ENCODE data around the gene OR2AT4.
"Not testable (repeated sequence)": the region's sequence is repeated elsewhere in the genome, so short reads cannot be mapped to it uniquely, and the experiment has no call there.

OR2AT4 gene

DNA sequence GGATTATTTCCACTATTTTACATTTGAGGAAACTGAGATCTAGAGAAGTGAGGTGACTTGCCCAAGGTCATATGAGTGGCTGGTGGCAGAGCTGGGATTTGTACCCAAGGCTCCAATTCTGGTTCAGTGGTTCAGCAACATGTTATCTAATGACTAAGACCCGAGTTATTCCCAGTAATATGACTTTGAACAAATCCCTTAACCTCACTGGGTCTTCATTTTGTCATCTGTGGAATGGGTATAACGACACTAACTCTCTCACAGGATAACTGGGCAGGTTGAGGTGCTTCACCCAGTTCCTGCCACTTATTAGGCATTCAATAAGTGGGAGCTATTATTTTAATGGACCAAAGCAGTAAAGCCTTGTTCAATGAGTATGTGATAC is 489 bp upstream of the OR2AT4 start:
- Histone ChIP-seq H2AFZ (ENCODE audit: low read length) (no peak overlapping the region), H3K4me3 (ENCODE audit: low read length) (no peak overlapping the region), H3K9ac (ENCODE audit: low read length) (no peak overlapping the region), H3K79me2 (ENCODE audit: low read length) (no peaks in the 10 kb centered on the region), H3K27ac (ENCODE audit: low read length) (no peak overlapping the region), H4K20me1 (ENCODE audit: insufficient read depth, low read length) (no peaks in the 10 kb centered on the region), H3F3A (ENCODE audit: insufficient read depth, low read length) (0 out of 2 replicates have a peak, but pooled peaks cover 5% of the 10 kb centered on the region), H3K4me2 (ENCODE audit: low read depth, low read length) (no peak overlapping the region), H3K36me3 (replicated peaks; ENCODE audit: insufficient read depth, low read length) (no peaks in the 10 kb centered on the region), H3K9me2 (replicated peaks; ENCODE audit: insufficient read depth, low read length) (no peaks in the 10 kb centered on the region), H3K27me3 (replicated peaks; ENCODE audit: insufficient read depth, low read length) (no peaks in the 10 kb centered on the region), H3K4me1 (ENCODE audit: low read length) (no peaks in the 10 kb centered on the region; the same call in 1 of the 2 replicates), H3K9me3 (replicated peaks; ENCODE audit: insufficient read depth, low read length) (no peaks in the 10 kb centered on the region)
- no peak for TF ChIP-seq CTCF (IDR thresholded peaks at IDR 0.05; ENCODE audit: low read length)
- no peak for TF ChIP-seq EZH2phosphoT487 (IDR thresholded peaks at IDR 0.05; ENCODE audit: low read length)
- TF ChIP-seq EZH2 (optimal IDR thresholded peaks at IDR 0.05; ENCODE audit: low read depth, low read length), result no peak
- no peak for DNase-seq

DNA sequence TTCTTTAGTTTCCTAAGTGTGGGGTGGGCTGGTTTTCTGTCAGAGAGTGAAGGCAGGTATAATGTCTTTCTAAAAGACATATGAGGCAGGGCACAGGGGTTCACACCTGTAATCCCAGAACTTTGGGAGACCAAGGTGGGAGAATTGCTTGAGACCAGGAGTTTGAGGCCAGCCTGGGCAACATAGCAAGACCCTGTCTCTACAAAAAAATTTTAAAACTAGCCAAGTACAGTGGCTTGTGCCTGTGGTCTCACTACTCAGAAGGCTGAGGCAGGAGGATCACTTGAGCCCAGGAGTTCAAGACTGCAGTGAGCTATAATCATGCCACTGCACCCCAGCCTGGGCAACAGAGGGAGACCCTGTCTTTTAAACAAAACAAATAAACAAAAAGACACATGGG is 2.3 kb downstream of the OR2AT4 start:
- H3K4me1 ChIP-seq (ENCODE audit: low read length); H3K4me2 ChIP-seq (ENCODE audit: low read depth, low read length); H2AFZ ChIP-seq (ENCODE audit: low read length); H3K9me2 ChIP-seq (replicated peaks; ENCODE audit: insufficient read depth, low read length); H3K9me3 ChIP-seq (replicated peaks; ENCODE audit: insufficient read depth, low read length); H3K27ac ChIP-seq (ENCODE audit: low read length); H4K20me1 ChIP-seq (ENCODE audit: insufficient read depth, low read length); H3K9ac ChIP-seq (ENCODE audit: low read length); H3K27me3 ChIP-seq (replicated peaks; ENCODE audit: insufficient read depth, low read length); H3K4me3 ChIP-seq (ENCODE audit: low read length); H3K79me2 ChIP-seq (ENCODE audit: low read length); H3K36me3 ChIP-seq (replicated peaks; ENCODE audit: insufficient read depth, low read length); H3F3A ChIP-seq (ENCODE audit: insufficient read depth, low read length); DNase-seq: not testable (repeated sequence)

DNA sequence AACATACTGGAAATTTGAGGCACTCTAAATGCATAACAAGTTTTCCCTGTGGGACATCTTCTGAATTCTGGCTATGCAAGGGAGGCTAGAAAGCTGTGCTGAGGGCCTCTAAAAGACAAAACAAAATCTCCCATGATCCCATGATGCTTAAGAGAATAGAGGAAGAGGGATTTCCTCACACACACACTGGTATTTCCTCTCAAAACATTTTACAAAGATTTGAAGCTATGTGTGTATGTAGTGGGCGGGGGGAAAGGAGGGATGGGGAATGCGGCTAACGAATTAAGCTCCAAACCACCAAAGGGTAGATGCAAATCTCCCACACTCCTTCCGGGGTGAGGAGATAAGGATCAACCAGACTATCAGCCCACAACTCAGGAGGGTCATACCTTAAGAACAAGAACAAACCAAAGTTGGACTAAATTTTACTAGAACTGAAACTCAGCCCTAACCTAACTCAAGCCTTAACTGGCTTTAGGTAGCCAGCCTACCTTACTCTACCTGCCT is 6.0 kb downstream of the OR2AT4 start:
- TF ChIP-seq CTCF (IDR thresholded peaks at IDR 0.05; ENCODE audit: low read length) (no peak), EZH2phosphoT487 (IDR thresholded peaks at IDR 0.05; ENCODE audit: low read length) (no peak), EZH2 (optimal IDR thresholded peaks at IDR 0.05; ENCODE audit: low read depth, low read length) (no peak)
- no peaks in the 10 kb centered on the region for H3F3A ChIP-seq (ENCODE audit: insufficient read depth, low read length)
- H4K20me1 ChIP-seq (ENCODE audit: insufficient read depth, low read length), result no peaks in the 10 kb centered on the region

GRCh38 chr11:75087319-75088305 is 9.1 kb downstream of the OR2AT4 start:
- H3K27me3 ChIP-seq (replicated peaks; ENCODE audit: insufficient read depth, low read length), result no peaks in the 10 kb centered on the region
- no peak overlapping the region for H3K9ac ChIP-seq (ENCODE audit: low read length)

More for the DNA sequence above, 6.0 kb downstream of the OR2AT4 start:
- Histone ChIP-seq H3K4me3 (ENCODE audit: low read length) (no peak overlapping the region), H3K9me2 (replicated peaks; ENCODE audit: insufficient read depth, low read length) (no peaks in the 10 kb centered on the region), H3K79me2 (ENCODE audit: low read length) (no peaks in the 10 kb centered on the region), H3K9ac (ENCODE audit: low read length) (no peak overlapping the region), H3K27ac (ENCODE audit: low read length) (no peak overlapping the region), H3K27me3 (replicated peaks; ENCODE audit: insufficient read depth, low read length) (no peaks in the 10 kb centered on the region), H3K9me3 (replicated peaks; ENCODE audit: insufficient read depth, low read length) (no peaks in the 10 kb centered on the region), H3K36me3 (replicated peaks; ENCODE audit: insufficient read depth, low read length) (no peaks in the 10 kb centered on the region), H3K4me2 (ENCODE audit: low read depth, low read length) (no peak overlapping the region), H2AFZ (ENCODE audit: low read length) (no peak overlapping the region), H3K4me1 (ENCODE audit: low read length) (no peaks in the 10 kb centered on the region)
- no peak for DNase-seq

More at GRCh38 chr11:75087319-75088305, 9.1 kb downstream of the OR2AT4 start:
- no peak for DNase-seq
- H3K9me3 ChIP-seq (replicated peaks; ENCODE audit: insufficient read depth, low read length), result no peaks in the 10 kb centered on the region
- no peaks in the 10 kb centered on the region for H4K20me1 ChIP-seq (ENCODE audit: insufficient read depth, low read length)
- H3K4me3 ChIP-seq (ENCODE audit: low read length), result no peak overlapping the region
- H2AFZ ChIP-seq (ENCODE audit: low read length), result no peak overlapping the region
- H3F3A ChIP-seq (ENCODE audit: insufficient read depth, low read length), result no peaks in the 10 kb centered on the region
- no peaks in the 10 kb centered on the region for H3K4me1 ChIP-seq (ENCODE audit: low read length)
- H3K79me2 ChIP-seq (ENCODE audit: low read length), result no peaks in the 10 kb centered on the region
- H3K9me2 ChIP-seq (replicated peaks; ENCODE audit: insufficient read depth, low read length), result no peaks in the 10 kb centered on the region
- H3K4me2 ChIP-seq (ENCODE audit: low read depth, low read length), result no peak overlapping the region
- no peaks in the 10 kb centered on the region for H3K36me3 ChIP-seq (replicated peaks; ENCODE audit: insufficient read depth, low read length)
- H3K27ac ChIP-seq (ENCODE audit: low read length), result no peak overlapping the region
- no peak for TF ChIP-seq CTCF (IDR thresholded peaks at IDR 0.05; ENCODE audit: low read length)
- TF ChIP-seq EZH2phosphoT487 (IDR thresholded peaks at IDR 0.05; ENCODE audit: low read length), result no peak
- no peak for TF ChIP-seq EZH2 (optimal IDR thresholded peaks at IDR 0.05; ENCODE audit: low read depth, low read length)

Measured in MM.1S (cell line).